ENCODE data around the gene RFTN1.

Gene RFTN1

DNA sequence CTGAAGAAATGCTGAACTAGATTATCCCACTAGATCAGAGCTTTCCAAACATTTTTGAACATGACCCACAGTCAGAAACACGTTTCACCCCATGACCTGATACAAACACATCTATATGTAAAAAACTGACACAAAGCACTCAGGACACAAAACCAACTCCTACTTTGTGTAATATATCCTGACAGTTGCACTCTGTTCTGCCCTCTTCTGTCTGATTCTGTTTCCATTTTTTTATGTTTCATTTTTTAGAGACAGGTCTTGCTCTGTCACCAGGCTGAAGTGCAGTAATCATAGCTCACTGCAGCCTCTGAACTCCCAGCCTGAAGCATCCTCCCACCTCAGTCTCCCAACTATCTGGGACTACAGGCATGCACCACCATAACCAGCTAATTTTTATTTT lies 15.8 kb upstream of the RFTN1 start:
- no peak for DNase-seq (ENCODE audit: low read depth in 2 of 2)

DNA sequence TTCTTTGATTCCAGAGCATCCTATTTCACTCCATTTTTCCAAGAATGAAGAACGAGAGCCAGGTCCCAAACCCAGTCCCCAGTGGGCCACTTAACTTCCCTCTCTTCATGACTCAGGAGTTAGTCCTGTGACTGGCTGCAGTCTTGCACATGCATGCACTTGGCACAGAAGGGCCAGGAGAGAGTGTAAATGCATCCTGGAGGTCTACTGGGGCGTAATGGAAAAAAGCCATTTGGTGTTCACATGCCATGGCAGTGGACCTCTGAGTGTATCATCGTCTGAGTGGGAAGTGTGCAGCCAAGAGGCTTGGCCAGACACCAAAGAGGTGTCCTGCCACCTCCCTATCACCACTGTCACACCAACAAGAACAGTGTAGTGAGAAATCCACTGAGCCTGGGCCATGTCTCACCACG lies 15.1 kb upstream of the RFTN1 start:
- DNase-seq (ENCODE audit: low read depth in 2 of 2), result no peak

DNA sequence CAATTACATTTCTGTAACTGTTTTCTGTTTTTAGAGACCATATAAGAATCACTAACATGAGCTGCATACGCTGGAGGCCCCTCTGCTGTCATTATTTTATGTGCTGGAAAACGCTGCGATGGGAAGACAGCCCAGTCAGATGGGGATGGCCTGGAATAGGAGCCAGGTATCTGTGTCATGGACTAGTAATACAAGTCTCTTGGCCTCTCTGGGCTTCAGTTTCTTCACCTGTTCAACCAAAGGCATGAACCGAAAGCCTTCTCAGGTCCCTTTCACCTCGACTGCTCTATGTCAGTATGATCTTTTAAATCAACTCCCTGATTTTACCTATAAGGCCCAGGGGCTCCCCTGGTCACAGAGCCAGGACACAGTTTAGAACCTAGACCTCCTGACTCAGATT lies 14.6 kb upstream of the RFTN1 start:
- no peak for DNase-seq (ENCODE audit: low read depth in 2 of 2)

DNA sequence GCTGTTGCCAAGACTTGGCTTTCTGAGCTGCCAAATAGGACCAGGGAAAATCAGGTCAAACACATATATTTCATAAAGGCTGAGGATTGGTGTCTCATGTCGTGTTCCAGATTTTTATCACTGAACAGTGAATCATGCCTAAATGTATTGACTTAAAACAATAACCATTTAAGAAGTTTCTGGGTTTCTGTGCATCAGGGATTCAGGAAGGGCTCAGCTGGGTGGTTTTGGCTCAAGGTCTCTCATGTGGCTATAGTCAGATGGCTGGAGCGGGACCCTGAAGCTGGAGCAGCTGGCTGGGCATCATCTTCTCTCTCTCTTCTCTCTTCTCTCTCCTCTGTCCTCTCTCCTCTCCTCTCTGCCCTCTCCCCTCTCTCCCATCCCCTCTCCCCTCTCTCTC lies 10.7 kb upstream of the RFTN1 start:
- DNase-seq (ENCODE audit: low read depth in 2 of 2), result no peak

DNA sequence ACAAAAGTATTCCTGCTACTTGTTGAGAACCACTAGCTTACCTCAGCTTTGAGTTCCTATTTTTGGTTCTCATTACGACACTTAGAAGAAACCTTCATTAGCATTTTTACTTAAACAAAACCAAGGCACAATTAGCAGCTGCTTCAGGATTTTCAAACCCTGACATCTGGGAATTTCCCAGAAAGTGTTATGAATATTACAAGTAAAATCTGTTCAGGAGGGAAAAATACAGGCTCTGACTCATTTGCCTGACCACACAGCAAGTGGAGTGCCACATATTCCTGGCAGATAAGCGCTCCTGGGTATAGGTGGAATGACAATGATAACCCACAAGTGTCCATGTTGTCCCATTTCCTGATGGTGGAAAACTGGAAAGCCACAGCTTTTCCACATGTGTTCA lies 10.3 kb upstream of the RFTN1 start:
- no peak for DNase-seq (ENCODE audit: low read depth in 2 of 2)

DNA sequence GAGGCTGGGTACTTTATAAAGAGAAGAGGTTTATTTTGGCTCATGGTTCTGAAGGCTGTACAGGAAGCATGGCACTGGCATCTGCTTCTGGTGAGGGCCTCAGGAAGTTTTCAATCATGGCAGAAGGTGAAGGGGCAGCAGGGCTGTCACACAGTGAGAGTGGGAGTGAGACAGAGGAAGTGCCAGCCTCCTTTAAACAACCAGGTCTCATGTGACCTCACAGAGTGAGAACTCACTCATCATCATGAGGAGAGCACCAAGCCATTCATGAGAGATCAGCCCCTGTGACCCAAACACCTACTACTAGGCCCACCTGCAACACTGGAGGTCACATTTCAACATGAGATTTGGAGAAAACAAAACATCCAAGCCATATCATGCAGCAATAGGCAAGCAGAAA lies 9.3 kb upstream of the RFTN1 start:
- no peak for DNase-seq (ENCODE audit: low read depth in 2 of 2)

DNA sequence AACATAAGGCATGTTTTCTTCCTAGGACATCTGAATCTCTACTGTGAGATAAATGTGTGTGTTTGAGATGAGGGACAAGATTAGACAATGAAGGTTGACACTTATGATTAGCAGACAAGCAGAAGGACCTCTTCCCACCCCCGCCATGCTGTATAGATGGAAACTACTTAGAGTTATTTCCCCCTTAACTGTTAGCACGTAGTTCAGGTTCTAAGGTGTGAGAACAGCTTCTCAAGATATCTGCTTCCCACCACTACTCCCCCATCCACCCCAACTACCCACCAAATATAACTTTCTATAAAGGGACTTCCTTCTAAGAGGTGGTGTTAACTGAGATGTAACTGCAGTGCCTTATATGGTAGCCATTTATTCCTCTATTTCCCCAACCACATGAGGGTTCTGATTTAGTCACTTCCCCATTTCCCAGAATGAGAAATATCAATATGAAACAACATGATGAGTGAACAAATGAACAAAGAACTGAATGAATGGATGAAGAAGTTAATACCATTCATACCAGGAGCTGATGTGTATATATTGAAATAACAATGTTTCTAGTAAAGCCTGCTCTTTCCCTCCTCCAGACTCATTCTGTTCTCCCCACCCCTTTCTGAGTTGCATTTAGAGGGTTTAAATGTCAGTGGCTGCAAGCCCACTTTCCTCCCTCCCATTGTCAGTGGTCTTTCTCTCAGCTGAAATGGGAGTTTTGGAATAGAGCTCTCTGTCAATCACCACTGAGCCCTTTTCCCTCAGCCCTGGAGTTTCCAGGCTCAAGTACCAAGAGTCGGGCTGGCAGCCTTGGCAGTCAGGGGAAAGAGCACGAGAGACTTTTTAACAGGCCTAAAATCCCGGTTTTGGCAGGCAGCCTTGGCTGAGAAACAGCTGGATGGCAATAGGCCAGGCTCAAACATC lies 7.7 kb upstream of the RFTN1 start:
- no peak for DNase-seq (ENCODE audit: low read depth in 2 of 2)

DNA sequence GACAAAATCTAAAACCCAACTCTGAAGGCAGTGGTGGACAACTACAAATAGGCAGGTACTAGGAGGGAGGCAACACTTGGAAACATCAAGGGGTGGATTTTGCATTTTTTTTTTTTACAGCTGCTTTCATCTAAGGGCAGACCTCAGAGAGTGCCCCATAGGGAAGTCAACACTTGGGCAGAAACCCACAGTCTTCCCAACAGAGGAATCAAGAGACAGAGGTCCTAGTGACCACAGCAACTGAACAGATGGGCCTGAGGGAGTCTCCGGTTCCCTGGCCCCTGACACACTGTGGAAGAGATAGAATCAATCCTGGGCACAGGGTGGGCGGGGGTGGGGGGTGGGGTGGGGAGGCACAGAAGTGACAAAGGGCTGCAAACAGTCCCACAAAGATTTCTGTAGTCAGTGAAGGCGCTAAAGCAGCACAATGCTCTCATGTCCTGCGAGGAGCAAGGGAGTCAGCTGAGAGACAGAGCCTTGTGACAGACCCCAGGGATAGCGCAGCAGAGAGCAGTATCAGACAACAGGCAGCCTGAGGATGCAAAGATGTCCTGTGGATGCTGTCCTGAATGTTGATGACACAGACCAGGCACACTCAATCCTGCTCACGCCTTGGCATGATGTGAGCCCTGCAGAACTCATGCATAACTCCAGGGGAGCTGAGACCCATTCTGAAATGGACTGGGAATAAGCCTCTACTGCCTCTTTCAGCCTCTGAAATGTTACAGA lies 6.9 kb upstream of the RFTN1 start:
- DNase-seq (ENCODE audit: low read depth in 2 of 2), result no peak

DNA sequence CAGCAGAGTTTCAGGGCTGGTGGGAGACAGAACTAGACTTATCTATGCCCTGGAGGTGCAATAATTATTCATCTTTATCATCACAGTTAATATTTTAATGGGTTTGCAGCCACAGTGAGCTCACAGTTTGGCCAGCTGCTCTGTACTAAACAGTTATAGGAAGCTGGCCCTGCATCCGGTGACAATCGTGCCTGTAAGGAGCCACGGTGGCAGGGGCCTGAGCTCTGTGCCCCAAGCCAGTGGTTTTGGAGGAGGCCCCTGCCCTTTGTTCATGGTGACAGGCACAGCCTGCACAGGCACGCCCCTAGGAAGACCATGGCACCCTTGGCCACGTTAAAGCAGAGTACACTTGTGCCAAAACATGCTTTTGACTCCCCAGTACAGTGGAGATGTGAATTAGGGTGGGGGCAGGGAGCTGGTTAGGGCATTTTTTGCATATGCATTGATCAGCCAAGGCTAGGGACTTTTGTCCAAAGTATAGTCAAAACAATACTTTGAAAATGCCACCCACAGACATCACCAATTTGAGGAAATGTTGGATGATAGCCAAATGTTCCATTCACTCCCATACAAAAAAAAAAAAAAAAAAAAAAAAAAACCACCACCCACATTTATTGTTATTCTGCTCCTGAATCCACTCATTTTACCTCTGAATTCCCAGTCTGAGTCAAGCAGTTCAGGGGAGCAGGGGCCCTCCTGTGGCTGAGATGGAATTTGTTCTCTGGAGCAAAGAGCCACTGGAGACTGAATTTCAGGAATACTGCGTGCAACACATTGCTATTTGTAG lies 3.4 kb upstream of the RFTN1 start:
- peak in 1 of 2 donors; percentile 34 for DNase-seq (ENCODE audit: low read depth in 2 of 2)

DNA sequence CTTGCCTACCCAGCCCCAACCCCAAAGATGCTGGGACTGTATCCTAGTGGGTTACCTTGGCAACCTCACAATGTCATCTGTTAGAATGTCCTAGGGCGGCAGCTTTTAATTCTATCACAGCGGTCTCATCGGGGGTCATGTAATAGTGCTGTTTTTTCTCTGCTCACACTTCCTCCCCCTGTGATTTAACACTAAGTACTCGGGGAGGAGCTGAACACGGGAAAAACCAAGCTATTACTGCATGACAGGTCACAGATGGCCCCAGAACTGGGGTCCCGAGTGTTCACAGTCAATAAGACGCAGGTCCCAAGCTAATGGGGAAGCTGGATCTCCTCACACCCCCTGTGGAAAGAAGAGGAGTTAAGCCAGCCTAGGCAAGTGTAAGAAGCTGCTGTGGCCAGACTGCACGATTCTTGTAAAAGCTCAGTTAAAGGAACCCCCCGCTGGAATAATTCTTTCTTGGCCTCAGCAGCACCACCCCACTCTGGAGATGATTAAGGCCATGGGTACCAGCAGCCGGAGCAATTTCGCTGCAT lies 2.5 kb upstream of the RFTN1 start:
- no peak for DNase-seq (ENCODE audit: low read depth in 2 of 2)

DNA sequence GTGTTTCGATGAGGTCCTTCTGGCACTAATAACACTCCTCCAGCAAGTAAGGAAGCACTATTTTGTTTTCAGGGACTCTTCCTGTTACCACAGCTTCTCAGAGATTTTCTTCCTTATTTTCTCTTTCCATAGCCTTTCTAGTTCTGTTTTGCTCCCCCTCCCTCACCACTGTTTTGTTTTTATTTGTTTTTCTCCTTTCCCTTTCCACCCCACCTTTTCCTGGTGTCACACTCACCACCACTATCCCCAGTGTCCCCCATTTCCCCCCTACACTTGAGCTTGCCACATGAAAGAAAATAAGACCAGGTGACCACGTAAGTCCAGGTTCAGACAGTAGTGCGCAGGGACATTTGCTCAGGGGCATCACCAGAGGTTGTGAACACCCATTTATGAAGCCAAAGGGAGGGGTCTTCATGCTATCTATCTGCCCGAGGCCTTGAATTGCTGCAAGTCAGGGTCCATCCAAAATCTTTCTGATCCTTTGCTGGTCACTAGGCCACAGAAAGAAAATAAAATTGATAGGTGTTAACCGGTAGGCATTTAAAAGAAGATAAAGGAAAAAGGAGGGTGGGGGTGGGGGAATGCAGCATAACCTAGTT lies 1.4 kb upstream of the RFTN1 start:
- no peak for DNase-seq (ENCODE audit: low read depth in 2 of 2)

DNA sequence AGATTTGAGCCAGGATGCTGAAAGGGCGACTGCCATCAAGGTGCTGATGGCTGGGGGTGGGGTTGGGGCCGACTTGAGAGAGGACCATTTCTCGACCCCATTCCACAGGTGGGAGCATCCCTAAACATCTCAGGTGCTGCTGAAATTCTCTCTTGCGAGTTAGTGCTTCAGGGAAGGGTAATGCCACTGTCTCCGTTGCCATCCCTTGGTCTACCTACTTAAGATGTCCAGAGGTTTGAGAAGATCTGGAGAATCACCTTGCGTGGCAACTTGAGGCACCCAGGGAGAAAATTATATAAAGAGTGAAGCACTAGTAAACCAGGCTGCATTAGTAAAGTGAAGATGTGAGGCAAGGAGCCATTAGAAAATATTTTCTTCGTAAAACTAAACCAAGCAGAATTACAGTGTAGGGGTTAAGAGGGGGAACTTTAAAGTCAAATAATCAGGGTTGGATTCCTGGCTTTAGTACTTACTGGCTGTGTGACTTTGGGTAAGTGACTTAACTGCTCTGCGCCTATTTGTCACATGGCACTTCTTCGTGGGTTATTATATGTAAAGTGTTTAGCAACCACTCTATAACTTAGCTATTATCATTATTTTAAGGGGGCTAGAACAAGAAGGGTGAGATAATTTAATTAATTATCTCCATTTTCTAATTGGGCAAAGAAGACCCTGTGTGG lies 662 bp upstream of the RFTN1 start:
- DNase-seq (ENCODE audit: low read depth in 2 of 2), result no peak

DNA sequence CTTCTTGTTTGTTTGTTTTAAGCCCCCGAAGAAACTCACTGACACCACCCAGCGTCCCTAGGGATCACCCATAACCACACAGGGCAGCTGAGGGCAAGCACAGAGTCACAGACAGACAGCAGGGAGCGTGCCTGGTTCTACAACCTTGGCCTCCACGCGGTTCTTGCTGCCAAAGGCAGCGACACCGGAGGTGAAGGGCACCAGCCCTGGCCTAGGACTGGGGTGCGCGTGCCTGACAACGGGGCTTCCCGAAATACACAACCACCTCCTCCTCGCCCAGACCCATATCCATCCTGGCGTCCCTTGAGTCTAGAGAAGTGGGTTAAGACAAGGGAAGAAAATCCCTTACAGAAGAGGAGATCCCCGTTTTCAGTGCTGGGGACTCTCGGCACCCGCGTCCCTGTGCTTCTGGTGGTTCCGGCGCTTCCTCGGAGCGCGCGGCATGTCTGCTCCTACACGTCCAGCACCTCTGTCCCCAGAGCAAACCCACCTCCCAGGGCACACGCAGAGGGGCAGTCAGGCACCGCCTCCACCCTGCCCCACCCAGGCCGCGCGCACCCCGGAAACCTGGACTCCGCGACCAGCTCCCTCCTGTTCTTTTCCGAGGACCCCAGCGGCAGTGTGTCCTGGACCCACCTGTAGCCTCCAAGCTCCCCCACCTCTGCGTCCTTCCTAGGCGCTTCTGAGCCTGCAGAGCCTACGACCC lies 911 bp downstream of the RFTN1 start:
- DNase-seq (ENCODE audit: low read depth in 2 of 2), result peak; percentile 34 to 44

DNA sequence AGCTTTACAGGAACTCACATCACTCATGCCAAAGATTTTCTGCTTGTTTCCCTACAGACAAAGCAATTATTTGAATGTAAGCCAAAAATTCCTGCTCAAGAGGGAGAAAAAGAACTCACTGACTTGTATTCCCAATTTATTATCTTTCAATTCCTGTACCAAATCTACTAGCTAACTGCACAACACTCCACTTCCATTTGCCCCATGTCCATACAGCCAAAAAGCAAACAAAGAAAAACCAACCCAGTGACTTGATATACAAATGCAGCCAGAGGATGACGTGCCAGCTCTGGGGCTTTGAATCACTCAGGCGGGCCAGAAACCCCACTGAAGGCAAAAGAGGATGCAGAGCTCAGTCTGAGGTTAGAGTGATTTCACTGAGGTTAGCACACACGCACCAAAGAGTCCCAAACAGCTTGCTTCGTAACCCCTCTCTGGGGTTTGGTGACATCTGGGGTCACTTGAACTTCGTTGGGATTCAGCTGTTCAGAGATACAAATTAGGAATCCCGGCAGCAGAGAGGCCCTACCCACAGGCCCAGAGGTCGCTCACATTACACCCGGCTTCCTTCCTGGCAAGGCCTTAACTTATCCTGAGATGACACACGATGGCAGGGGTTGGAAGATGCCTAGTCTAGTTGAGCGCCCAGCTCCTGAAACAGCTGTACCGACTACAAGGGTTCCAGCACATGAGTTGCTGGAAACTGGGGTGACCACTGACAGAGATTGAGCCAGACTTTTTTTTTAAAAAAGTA lies 1.6 kb downstream of the RFTN1 start:
- peak; percentile 60 to 78 for DNase-seq (ENCODE audit: low read depth in 2 of 2)

DNA sequence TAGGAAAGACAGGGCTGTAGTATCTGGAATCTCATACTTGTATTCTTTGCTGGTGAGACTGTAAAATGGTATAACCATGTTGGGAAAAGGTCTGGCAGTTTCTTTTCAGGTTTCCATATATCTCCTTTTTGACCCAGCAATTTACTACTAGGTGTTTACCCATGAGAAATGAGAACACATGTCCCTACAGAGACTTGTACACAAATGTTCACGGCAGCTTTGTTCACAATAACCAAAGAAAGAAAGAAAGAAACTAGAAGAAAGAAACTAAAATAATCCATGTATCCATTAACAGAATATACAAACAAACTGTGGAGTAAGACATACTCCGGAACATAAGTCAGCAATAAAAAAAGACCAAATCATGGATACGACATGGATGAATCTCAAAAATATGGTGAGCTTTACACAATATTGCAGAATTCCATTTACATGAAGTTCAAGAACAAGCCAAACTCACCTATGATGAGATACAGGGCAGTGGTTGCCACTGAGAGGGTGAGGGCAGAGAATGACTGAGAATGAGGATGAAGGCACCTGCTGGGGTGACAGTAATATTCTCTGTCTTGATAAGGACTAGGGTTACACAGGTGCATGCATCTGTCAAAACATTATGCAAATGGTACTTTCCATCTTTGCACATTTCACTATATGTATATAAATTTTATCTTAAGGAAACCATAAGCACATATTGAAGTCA lies 2.7 kb downstream of the RFTN1 start:
- DNase-seq (ENCODE audit: low read depth in 2 of 2), result no peak

DNA sequence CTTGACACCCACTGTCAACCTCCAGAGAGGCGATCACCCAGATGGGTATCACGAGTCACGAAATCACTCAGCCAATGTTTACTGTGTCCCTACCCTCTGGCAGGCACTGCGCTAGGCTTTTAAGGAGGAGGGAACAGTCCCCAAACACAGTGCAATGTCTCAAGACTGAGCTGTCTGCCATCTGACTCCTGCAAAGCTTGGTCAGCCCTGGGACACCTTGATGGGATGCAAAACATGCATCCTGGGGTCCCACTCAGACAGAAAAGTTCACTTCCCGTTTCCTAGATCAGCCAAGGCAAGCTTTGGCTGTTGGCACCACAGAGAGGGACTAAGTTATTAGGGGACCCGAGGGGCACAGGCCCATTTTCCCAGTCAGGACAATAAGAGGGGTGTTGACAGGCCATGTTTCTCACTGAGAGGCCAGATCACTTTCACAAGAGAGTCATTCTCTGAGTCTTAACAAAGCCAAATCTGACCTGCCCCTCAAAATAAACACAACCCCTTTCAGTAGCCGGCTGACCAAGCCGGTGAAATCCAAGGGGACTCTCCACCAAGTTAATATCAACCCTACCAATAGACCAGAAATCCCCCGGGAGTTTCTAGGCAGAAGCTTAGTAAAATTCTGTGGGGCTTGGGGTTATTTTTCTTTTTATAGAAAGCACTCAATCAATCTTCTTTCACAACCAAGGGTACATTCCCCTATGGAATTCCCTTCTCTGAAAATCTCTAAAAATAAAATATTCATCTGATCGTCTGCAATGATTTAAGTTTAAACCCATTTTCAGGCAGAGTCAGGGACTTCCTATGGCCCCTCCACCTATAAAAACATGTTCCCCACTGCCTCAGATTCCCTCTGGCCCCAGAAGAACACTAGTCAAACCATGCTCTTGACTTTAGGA lies 3.5 kb downstream of the RFTN1 start:
- no peak for DNase-seq (ENCODE audit: low read depth in 2 of 2)

DNA sequence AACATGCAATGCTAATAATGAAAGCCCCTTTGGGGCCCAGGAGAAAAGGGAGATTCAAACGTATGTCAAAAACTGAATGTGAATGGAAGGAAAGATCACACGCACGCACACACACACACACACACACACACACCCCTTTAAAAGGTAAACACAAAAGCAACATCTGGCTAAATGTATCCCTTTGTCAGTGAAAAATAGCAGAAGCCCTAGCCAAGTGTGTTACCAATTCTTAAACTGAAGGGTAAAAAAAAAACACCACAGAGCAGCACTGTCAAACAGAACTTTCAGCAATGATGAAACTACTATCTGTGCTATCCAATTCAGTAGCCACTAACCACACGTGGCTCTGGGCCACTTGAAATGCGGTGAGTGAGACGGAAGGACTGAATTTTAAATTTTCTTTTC lies 4.9 kb downstream of the RFTN1 start:
- DNase-seq (ENCODE audit: low read depth in 2 of 2), result no peak

DNA sequence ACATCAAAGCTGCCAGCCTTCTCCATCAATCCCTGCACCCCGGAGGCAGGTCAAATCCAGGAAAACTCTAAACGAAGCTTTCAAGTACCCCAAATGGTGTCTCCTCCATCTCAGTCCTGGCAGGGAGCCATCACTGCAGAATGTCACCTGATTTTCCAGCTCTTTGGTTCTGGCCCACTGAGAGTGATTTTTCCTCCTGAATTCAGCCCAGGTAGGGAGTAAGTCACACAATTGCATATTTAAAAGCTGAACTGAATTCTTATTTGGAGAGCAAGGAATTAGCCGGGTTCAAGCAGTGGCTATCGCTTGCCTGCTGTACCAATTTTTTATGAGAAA lies 5.3 kb downstream of the RFTN1 start:
- DNase-seq (ENCODE audit: low read depth in 2 of 2), result no peak
